Gastroesophageal sphincter (tissue), 4 donors: Measurements from ENCODE around the gene PLPPR3. TPM values are rescaled to one million over a fixed set of nuclear protein-coding genes. Genes with fewer than 3 reads are reported as not detected.
A peak's percentile ranks its signal among the peaks of the same experiment; 100 is the strongest.

Experiments
- ATAC-seq: fragments of 150-250 bp; one replicate; pipeline ENCODE4 v1.9.1; 2016; ENCODE audit warnings: mild to moderate bottlenecking, moderate library complexity
- H3K27ac ChIP-seq, 4 donors: fragments of 200-600 bp; sonication (generic) in 3 of 4; 1 replicate in 3 of 4; 2 replicates in 1 of 4; pipeline ENCODE4 v1.5.1; 2016 to 2019
- H3K27me3 ChIP-seq: fragments of 200-600 bp; sonication (generic); one replicate; pipeline ENCODE4 v1.5.1; 2019
- H3K36me3 ChIP-seq, 2 donors: fragments of 200-600 bp; sonication (generic); one replicate each; pipeline ENCODE4 v1.5.1; 2019; ENCODE audit warnings: control low read depth in 1 of 2
- H3K4me1 ChIP-seq, 3 donors: fragments of 200-600 bp; sonication (generic); 1 replicate in 2 of 3; 2 replicates in 1 of 3; pipeline ENCODE4 v1.5.1; 2016 to 2019; ENCODE audit warnings: control low read depth in 2 of 3
- H3K4me3 ChIP-seq, 2 donors: fragments of 200-600 bp; sonication (generic); one replicate each; pipeline ENCODE4 v1.5.1; 2019; ENCODE audit warnings: mild to moderate bottlenecking in 1 of 2, moderate library complexity in 1 of 2
- H3K9me3 ChIP-seq, 3 donors: fragments of 200-600 bp; sonication (generic); one replicate each; pipeline ENCODE4 v1.5.1; 2017 to 2019; ENCODE audit warnings: control low read depth in 2 of 3
- CTCF ChIP-seq, 4 experiments: fragments of 200-600 bp in 2 of 4; fragments of 450-650 bp in 2 of 4; sonication (generic) in 1 of 4; IDR thresholded peaks; one replicate each; pipeline ENCODE4 v1.5.1; 2017 to 2019; ENCODE audit warnings: antibody characterized with exemption in 4 of 4, mild to moderate bottlenecking in 2 of 4, moderate library complexity in 2 of 4
- EP300 ChIP-seq: sonication (generic); formaldehyde crosslinking; IDR thresholded peaks from one replicate; pipeline ENCODE4 v1.6.1; 2017; ENCODE audit warnings: antibody characterized with exemption, mild to moderate bottlenecking
- POLR2A ChIP-seq, 2 donors: fragments of 450-650 bp; IDR thresholded peaks; one replicate each; pipeline ENCODE4 v1.6.1; 2017; ENCODE audit warnings: antibody characterized with exemption in 2 of 2, mild to moderate bottlenecking in 2 of 2, moderate library complexity in 1 of 2
- POLR2AphosphoS5 ChIP-seq: sonication (generic); formaldehyde crosslinking; IDR thresholded peaks from one replicate; pipeline ENCODE4 v1.6.1; 2017; ENCODE audit warnings: antibody characterized with exemption
- WGBS, 2 donors: methylation state at CpG; one replicate each; pipeline ENCODE4 v1.1.5; 2018; ENCODE audit warnings: low coverage in 1 of 2; 5-methylcytosine and 5-hydroxymethylcytosine counted together
- total RNA-seq, 4 donors: library from RNA; depleted of rRNA; stranded (reverse); fragments of >200 nt; gene quantifications; one replicate each; pipeline ENCODE4 v1.1.0, GENCODE V29; 2016

Gene PLPPR3
- total RNA-seq, 4 donors from 2014 or later: not detected

DNA sequence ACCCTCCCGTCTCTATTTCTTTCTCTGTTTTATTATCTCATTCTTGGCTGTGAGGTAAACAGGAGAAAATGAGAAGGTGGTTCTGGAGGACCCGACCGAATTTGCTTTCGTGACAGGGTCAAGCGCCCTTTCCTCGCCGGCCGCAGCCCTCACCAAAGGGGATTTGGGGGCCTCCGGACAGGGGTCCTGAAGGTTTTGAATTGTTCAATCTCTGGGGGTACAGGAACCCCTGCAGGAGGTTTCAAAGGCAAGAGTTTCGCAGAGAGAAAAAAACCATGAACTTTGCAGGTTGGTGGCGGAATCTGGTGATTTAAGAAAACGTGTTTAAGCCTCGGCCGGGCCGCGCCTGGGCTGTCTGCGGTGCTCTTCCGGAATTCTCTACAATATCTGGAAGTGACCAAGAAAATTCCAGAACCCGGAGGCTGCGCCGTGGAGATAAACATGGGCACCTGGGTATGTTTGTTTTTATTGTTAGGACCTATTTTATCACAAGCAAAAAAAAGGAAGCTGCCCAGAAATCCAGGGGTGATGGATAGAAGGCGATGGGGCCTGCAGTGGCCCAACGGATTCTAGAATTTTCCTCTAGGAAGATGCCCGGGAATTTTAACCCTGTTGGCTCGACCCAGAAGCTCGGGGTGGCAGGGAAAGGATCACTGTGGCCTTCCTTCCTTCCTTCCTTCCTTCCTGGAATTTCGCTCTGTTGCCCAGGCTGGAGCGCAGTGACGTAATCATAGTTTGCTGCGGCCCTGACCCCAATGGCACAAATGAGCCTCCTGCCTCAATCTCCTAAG lies 38.7 kb downstream of the PLPPR3 start:
- no peaks in the 10 kb centered on the region for H3K36me3 ChIP-seq
- no peak for TF ChIP-seq POLR2AphosphoS5
- no peaks in the 10 kb centered on the region for H3K9me3 ChIP-seq
- peak overlapping the region in 1 of 2 donors; percentile 2 for H3K4me3 ChIP-seq
- peak; percentile 33 for ATAC-seq
- H3K27me3 ChIP-seq: peaks cover 28% of the 10 kb centered on the region
- peak overlapping the region in 1 of 4 donors; percentile 56 for H3K27ac ChIP-seq
- 71 to 82% methylated on average over 18 to 26 of the region's 30 CpGs for WGBS, 2 donors
- H3K4me1 ChIP-seq: peaks cover 0 to 15% (median 4%) of the 10 kb centered on the region in 3 donors

DNA sequence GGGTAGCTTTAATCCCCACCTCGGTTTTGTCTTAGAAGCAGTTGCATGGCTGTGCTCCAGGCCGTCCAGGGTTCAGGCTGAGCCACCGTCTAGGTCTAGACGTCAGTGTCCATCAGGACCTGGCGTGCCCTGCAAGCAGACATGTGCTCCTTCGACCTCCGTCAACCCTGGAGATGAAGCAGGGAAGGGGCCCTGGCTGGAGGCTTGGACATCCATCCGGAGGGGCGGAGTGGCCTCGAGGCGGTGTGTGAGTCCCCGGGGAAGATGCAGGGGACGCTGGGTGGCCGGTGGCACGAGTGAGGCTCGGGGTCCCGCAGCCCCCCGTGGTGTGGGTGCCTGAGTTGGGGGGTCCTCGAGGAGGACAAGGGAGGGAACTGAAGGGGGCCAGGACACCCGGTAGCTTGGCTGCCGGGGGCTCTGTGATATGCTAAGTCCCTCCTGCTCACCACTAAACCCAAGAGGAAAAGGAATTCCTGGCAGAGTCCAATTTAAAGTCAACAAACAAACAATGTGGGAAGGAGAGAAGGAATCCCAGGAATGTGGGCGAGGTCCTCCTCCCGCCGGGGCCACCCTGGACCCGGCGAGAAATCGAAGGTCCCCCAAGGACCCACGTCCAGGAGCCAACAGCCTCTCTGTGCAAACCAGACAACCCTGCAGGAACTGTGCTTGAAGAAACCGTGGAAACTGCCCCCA lies 39.4 kb downstream of the PLPPR3 start:
- peak overlapping the region in 1 of 2 donors; percentile 2 for H3K4me3 ChIP-seq
- peak; percentile 18 for ATAC-seq
- no peaks in the 10 kb centered on the region for H3K9me3 ChIP-seq
- no peaks in the 10 kb centered on the region for H3K36me3 ChIP-seq
- WGBS, 2 donors: 20% methylated on average over 1 of the region's 29 CpGs; no CpG with 5 or more reads in 1 of the 2 donors
- TF ChIP-seq EP300: no peak
- peak overlapping the region in 1 of 4 donors; percentile 56 for H3K27ac ChIP-seq
- peaks cover 28% of the 10 kb centered on the region for H3K27me3 ChIP-seq
- peaks cover 0 to 15% (median 4%) of the 10 kb centered on the region in 3 donors for H3K4me1 ChIP-seq

DNA sequence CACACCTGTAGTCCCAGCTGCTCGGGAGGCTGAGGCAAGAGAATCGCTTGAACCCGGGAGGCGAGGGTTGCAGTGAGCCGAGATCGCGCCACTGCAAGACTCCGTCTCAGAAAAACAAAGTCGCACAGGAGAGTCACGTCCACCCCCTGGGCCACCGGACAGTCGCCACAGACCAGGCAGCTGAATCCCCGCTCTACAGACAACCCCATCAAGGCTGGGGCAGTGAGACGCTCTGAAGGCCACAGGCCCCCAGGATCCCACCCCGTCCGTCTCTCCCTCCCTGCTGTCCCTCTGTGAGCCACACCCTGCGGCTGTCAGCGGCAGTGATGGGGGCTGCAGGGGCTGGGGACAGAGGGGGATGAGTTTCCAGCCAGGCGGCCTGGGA lies 40.0 kb downstream of the PLPPR3 start:
- WGBS, 2 donors: 95% methylated on average over 11 of the region's 19 CpGs; no CpG with 5 or more reads in 1 of the 2 donors
- TF ChIP-seq EP300: no peak
- TF ChIP-seq POLR2A (IDR thresholded peaks at IDR 0.05): no peak
- no peak for TF ChIP-seq POLR2AphosphoS5
- Histone ChIP-seq H3K36me3 (no peaks in the 10 kb centered on the region), H3K4me1 (peaks cover 0 to 15% (median 4%) of the 10 kb centered on the region in 3 donors), H3K27ac (peak overlapping the region in 1 of 4 donors; percentile 56), H3K4me3 (no peak overlapping the region), H3K9me3 (no peaks in the 10 kb centered on the region), H3K27me3 (peaks cover 28% of the 10 kb centered on the region)
- no peak for ATAC-seq

DNA sequence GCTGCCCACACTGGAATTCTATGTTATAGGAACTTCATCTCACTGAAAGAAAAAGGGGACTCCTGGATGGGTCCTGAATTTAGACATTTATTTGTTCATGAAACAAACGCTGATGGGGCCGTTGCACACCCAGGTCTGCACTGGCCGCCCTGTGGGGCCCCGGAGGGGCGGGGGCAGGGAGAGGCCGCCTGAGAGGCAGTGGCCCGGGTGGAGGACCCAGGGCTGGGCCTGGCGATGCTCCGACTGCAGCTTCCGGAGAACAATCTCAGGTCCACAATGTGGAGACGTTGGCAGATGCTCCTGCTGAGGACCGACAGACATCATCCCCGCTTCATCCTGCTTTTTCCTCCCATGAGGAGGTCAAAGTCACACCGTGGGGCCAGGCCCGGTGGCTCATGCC lies 40.8 kb downstream of the PLPPR3 start:
- no peak for ATAC-seq
- WGBS, 2 donors: 88% methylated on average over 4 of the region's 15 CpGs; no CpG with 5 or more reads in 1 of the 2 donors

GRCh38 chr19:778910-779653 lies 42.7 kb downstream of the PLPPR3 start:
- Histone ChIP-seq H3K27me3 (peaks cover 28% of the 10 kb centered on the region), H3K36me3 (no peaks in the 10 kb centered on the region), H3K4me3 (no peak overlapping the region), H3K4me1 (peaks cover 0 to 15% (median 4%) of the 10 kb centered on the region in 3 donors), H3K9me3 (no peaks in the 10 kb centered on the region), H3K27ac (peak overlapping the region in 3 of 4 donors; percentile 40 to 64 (median 53))
- TF ChIP-seq EP300 (no peak), POLR2AphosphoS5 (no peak), CTCF (IDR thresholded peaks at IDR 0.05) (no peak), POLR2A (IDR thresholded peaks at IDR 0.05) (no peak)
- peak; percentile 79 for ATAC-seq
- WGBS, 2 donors: 56 to 57% methylated on average over 13 to 21 of the region's 36 CpGs

More for the DNA sequence above, 40.8 kb downstream of the PLPPR3 start:
- TF ChIP-seq EP300: no peak
- no peak for TF ChIP-seq POLR2AphosphoS5
- TF ChIP-seq CTCF (IDR thresholded peaks at IDR 0.05): no peak
- TF ChIP-seq POLR2A (IDR thresholded peaks at IDR 0.05): no peak
- Histone ChIP-seq H3K4me1 (peaks cover 0 to 15% (median 4%) of the 10 kb centered on the region in 3 donors), H3K27ac (no peak overlapping the region), H3K4me3 (no peak overlapping the region), H3K9me3 (no peaks in the 10 kb centered on the region), H3K27me3 (peaks cover 28% of the 10 kb centered on the region), H3K36me3 (no peaks in the 10 kb centered on the region)

DNA sequence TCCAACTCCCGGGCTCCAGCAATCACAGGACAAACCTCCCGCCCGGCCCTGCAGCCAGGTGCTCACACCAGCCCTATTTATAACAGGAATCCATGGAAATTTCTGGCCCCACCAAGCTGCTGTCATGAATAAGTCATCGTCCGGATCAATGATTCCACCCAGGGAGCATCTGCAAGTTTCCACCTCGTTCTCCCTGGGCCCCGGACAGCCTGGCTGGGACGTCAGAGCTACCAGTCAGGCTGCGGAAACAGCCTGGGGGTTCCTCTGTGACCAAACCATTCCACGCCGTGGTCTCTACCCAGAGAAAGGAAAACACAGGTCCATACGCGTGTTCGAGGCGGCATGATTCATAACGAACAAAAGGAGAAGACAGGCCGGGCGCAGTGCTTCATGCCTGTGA lies 45.2 kb downstream of the PLPPR3 start:
- Histone ChIP-seq H3K9me3 (no peaks in the 10 kb centered on the region), H3K27me3 (peaks cover 16% of the 10 kb centered on the region), H3K4me3 (no peak overlapping the region), H3K27ac (no peak overlapping the region), H3K36me3 (no peaks in the 10 kb centered on the region), H3K4me1 (no peaks in the 10 kb centered on the region)
- TF ChIP-seq EP300: no peak
- TF ChIP-seq CTCF (IDR thresholded peaks at IDR 0.05): no peak
- no peak for TF ChIP-seq POLR2A (IDR thresholded peaks at IDR 0.05)
- no peak for TF ChIP-seq POLR2AphosphoS5
- 76 to 94% methylated on average over 3 to 4 of the region's 18 CpGs for WGBS, 2 donors
- no peak for ATAC-seq
